ENCODE data around the gene STPG2. TPM values are rescaled to one million over a fixed set of nuclear protein-coding genes. Genes with fewer than 3 reads are reported as not detected.

STPG2 gene
- total and polyA plus RNA-seq, 10 of the 15 experiments (the other 5 are each of a cell fraction or from before 2014, with no cell fraction given) = 0.13 to 0.24 TPM; not detected in 8

GRCh38 chr4:97786306-97786920 lies 356.9 kb downstream of the STPG2 start:
- Histone ChIP-seq H3K4me1 (ENCODE audit: control insufficient read depth, insufficient read depth, low read length) (no peaks in the 10 kb centered on the region), H3K4me2 (ENCODE audit: control insufficient read depth, insufficient read depth) (no peak overlapping the region), H2AFZ (ENCODE audit: control insufficient read depth, low read depth, low read length) (no peak overlapping the region), H3K27ac (ENCODE audit: control insufficient read depth, insufficient read depth) (no peak overlapping the region), H3K36me3 (ENCODE audit: control insufficient read depth in 2 of 2, insufficient read depth in 2 of 2, low read length in 1 of 2) (no peaks in the 10 kb centered on the region), H3K4me3 (no peak overlapping the region), H4K20me1 (ENCODE audit: control insufficient read depth, insufficient read depth) (no peaks in the 10 kb centered on the region), H3K9me3 (replicated peaks; ENCODE audit: control insufficient read depth, insufficient read depth, low read length) (no peaks in the 10 kb centered on the region), H3K27me3 (replicated peaks in 1 of 2; ENCODE audit: control insufficient read depth in 2 of 2, insufficient read depth in 2 of 2, low read length in 1 of 2) (no peaks in the 10 kb centered on the region), H3K9ac (ENCODE audit: control insufficient read depth, insufficient read depth, low read length) (no peak overlapping the region), H3K79me2 (ENCODE audit: control insufficient read depth, insufficient read depth, low read length) (no peaks in the 10 kb centered on the region)
- TF ChIP-seq RAD21 (IDR thresholded peaks at IDR 0.05; ENCODE audit: insufficient read depth, low read depth, low read length) (no peak), ZBTB4 (CRISPR knock-in tag; IDR thresholded peaks at IDR 0.05) (no peak), RELA (IDR thresholded peaks at IDR 0.05; ENCODE audit: borderline replicate concordance, partially characterized antibody) (no peak), POLR2AphosphoS2 (IDR thresholded peaks at IDR 0.05; ENCODE audit: low read depth, low read length) (no peak), SREBF1 (IDR thresholded peaks at IDR 0.05; ENCODE audit: low read length) (no peak), NR2F1 (conservative IDR thresholded peaks at IDR 0.05) (no peak), CBX3 (IDR thresholded peaks at IDR 0.05; ENCODE audit: borderline replicate concordance, low read depth) (no peak), MTA2 (IDR thresholded peaks at IDR 0.05; ENCODE audit: low read depth) (no peak), MYB (IDR thresholded peaks at IDR 0.05; ENCODE audit: borderline replicate concordance, low read depth, low read length) (no peak), CREM (IDR thresholded peaks at IDR 0.05; ENCODE audit: low read depth) (no peak), EZH2 (IDR thresholded peaks at IDR 0.05; ENCODE audit: borderline replicate concordance, control insufficient read depth, low read depth, low read length) (no peak), NRF1 (conservative IDR thresholded peaks at IDR 0.05; ENCODE audit: low read depth, low read length) (no peak), BCLAF1 (IDR thresholded peaks at IDR 0.05) (no peak)
- ATAC-seq = no peak
- ChIA-PET RAD21 (ENCODE audit: unreplicated experiment) (no interaction called here), CTCF (no interaction called here), SMC1A (ENCODE audit: uncharacterized antibody, unreplicated experiment) (no interaction called here), POLR2A (no interaction called here)
- no TSS peak for BruUV-seq (replicated peaks)
- in situ Hi-C loops (cut with MboI) = no loop called here
- DNase-seq (ENCODE audit: low read depth, low spot score) = no peak
- FAIRE-seq = no peak
- WGBS (ENCODE audit: insufficient coverage, insufficient replicate concordance, low lambda C conversion rate, missing lambda C conversion rate) = 36% methylated on average over 3 of the region's 3 CpGs
- intact Hi-C loops (cut with micrococcal nuclease; ENCODE audit: unreplicated experiment) = no loop called here
